ENCODE data around the gene CCT6B. TPM values are rescaled to one million over a fixed set of nuclear protein-coding genes. Genes with fewer than 3 reads are reported as not detected.
"Not testable (repeated sequence)": the region's sequence is repeated elsewhere in the genome, so short reads cannot be mapped to it uniquely, and the experiment has no call there.

CCT6B gene
- total RNA-seq, 4 donors from 2014 or later, result 3.8 to 6.8 (median 4.4) TPM

- 72 to 76% methylated on average over 3 of the region's 3 CpGs for WGBS, 2 donors
- no peaks in the 10 kb centered on the region for H3K9me3 ChIP-seq
- DNase-seq, result no peak
- no peaks in the 10 kb centered on the region for H3K36me3 ChIP-seq
- intact Hi-C loops (cut with DNase I), result no loop called here
- no peak overlapping the region for H3K27ac ChIP-seq
- TF ChIP-seq POLR2A (IDR thresholded peaks at IDR 0.05), result no peak
- TF ChIP-seq, protein P1, sequence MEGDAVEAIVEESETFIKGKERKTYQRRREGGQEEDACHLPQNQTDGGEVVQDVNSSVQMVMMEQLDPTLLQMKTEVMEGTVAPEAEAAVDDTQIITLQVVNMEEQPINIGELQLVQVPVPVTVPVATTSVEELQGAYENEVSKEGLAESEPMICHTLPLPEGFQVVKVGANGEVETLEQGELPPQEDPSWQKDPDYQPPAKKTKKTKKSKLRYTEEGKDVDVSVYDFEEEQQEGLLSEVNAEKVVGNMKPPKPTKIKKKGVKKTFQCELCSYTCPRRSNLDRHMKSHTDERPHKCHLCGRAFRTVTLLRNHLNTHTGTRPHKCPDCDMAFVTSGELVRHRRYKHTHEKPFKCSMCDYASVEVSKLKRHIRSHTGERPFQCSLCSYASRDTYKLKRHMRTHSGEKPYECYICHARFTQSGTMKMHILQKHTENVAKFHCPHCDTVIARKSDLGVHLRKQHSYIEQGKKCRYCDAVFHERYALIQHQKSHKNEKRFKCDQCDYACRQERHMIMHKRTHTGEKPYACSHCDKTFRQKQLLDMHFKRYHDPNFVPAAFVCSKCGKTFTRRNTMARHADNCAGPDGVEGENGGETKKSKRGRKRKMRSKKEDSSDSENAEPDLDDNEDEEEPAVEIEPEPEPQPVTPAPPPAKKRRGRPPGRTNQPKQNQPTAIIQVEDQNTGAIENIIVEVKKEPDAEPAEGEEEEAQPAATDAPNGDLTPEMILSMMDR (IDR thresholded peaks at IDR 0.05), result no peak
- no peak overlapping the region for H3K4me3 ChIP-seq (replicated peaks in 1 of 3)
- H3K4me1 ChIP-seq, result peaks cover 0 to 4% of the 10 kb centered on the region in 2 donors
- no peaks in the 10 kb centered on the region for H3K27me3 ChIP-seq
Measured at GRCh38 chr17:34974794-34975785, 13.8 kb upstream of the CCT6B start.

- TF ChIP-seq POLR2A (IDR thresholded peaks at IDR 0.05), result no peak
- TF ChIP-seq, protein P1 (IDR thresholded peaks at IDR 0.05), result no peak
- H3K9me3 ChIP-seq, result no peaks in the 10 kb centered on the region
- DNase-seq, result no peak
- intact Hi-C loops (cut with DNase I), result no loop called here
- H3K4me1 ChIP-seq, result no peaks in the 10 kb centered on the region
- no peak overlapping the region for H3K27ac ChIP-seq
- no peak overlapping the region for H3K4me3 ChIP-seq (replicated peaks in 1 of 3)
- H3K27me3 ChIP-seq, result no peaks in the 10 kb centered on the region
- H3K36me3 ChIP-seq, result no peaks in the 10 kb centered on the region
- 39 to 58% methylated on average over 2 of the region's 2 CpGs for WGBS, 2 donors
Measured at GRCh38 chr17:34974179-34974578, 12.9 kb upstream of the CCT6B start.

DNA sequence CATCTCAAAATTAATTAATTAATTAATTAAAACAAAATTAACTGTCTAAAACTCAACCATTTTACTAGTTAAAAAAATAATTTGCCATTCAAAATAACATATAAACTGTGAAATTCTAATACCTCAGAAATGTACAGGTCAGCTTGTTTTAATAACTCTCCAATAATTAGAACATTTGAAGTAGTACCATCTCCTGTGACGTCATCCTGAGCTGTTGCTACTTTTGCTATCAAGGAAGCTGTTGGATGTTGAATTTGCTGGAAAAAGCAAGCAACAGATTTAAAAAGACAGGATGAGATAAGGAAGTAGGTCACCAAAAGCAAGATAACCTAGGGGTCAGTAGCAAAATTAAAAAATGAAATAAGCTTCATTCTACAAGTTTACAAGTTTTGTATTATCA is 2.8 kb downstream of the CCT6B start:
- WGBS, 2 donors, result 84 to 90% methylated on average over 1 of the region's 1 CpG
- intact Hi-C loops (cut with DNase I), result no loop called here
- no peaks in the 10 kb centered on the region for H3K36me3 ChIP-seq
- no peaks in the 10 kb centered on the region for H3K27me3 ChIP-seq
- no peak overlapping the region for H3K27ac ChIP-seq
- TF ChIP-seq POLR2A (IDR thresholded peaks at IDR 0.05), result no peak
- TF ChIP-seq, protein P1 (IDR thresholded peaks at IDR 0.05), result no peak
- DNase-seq, result no peak
- H3K9me3 ChIP-seq, result no peaks in the 10 kb centered on the region
- peaks cover 11 to 17% of the 10 kb centered on the region in 2 donors for H3K4me1 ChIP-seq
- H3K4me3 ChIP-seq (replicated peaks in 1 of 3), result no peak overlapping the region

- H3K9me3 ChIP-seq; DNase-seq; H3K4me1 ChIP-seq; H3K4me3 ChIP-seq (replicated peaks in 1 of 3); H3K36me3 ChIP-seq; intact Hi-C loops (cut with DNase I); H3K27me3 ChIP-seq; H3K27ac ChIP-seq: not testable (repeated sequence)
- 92 to 94% methylated on average over 4 of the region's 4 CpGs for WGBS, 2 donors
Measured at GRCh38 chr17:34950780-34951179, 10.5 kb downstream of the CCT6B start.

DNA sequence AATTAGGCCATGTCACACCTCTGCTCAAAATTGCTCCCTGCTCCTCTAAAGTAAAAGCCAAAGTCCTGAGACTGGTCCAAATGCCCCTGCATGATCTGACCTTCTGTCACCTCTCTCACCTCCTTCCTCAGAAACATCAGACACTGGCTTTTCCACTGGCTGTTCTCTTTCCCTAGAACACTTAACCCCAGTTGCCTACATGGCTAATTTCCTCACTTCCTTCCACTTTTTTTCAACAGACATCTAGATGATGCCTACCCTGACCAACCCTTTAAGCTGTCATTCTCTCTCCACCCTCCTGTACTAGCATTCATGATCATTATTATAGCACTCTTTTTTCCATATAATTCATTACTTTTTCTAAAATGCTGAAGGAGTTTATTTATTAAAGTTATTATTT is 31.0 kb downstream of the CCT6B start:
- DNase-seq, result no peak
- Histone ChIP-seq H3K4me1 (no peaks in the 10 kb centered on the region), H3K9me3 (no peaks in the 10 kb centered on the region), H3K27ac (no peak overlapping the region), H3K27me3 (no peaks in the 10 kb centered on the region), H3K4me3 (replicated peaks in 1 of 3) (no peak overlapping the region), H3K36me3 (no peaks in the 10 kb centered on the region)
- TF ChIP-seq POLR2A (IDR thresholded peaks at IDR 0.05), result no peak
- TF ChIP-seq, protein P1 (IDR thresholded peaks at IDR 0.05), result no peak
- intact Hi-C loops (cut with DNase I), result no loop called here
